Natural killer cell treated with Interleukin-12 subunit alpha and Interleukin-12 subunit beta and Interleukin-15 and Interleukin-18, amount 100 ng/mL, for 72 hours (primary cell): ENCODE measurements around the gene UROS. TPM values are rescaled to one million over a fixed set of nuclear protein-coding genes. Genes with fewer than 3 reads are reported as not detected.

Experiments
- ATAC-seq, 2 donors: fragments of 150-1000 bp; cut with Tn5 transposase in 1 of 2; sonication (Bioruptor Pico), chemical (Tn5 transposase) in 1 of 2; 2 replicates each; pipeline ENCODE4 v1.10.0; 2021
- DNase-seq: peaks from one replicate; pipeline ENCODE4 v3.0.0; 2022; ENCODE audit warnings: low spot score
- H3K27ac Mint-ChIP-seq, 2 donors: 1 replicate in 1 of 2; 2 replicates in 1 of 2; pipeline ENCODE4 v1.8.0; 2022; ENCODE audit warnings: mixed read lengths in 2 of 2, mild to moderate bottlenecking in 1 of 2, moderate library complexity in 1 of 2
- H3K27me3 Mint-ChIP-seq, 2 donors: 1 replicate in 1 of 2; 2 replicates in 1 of 2; pipeline ENCODE4 v1.8.0; 2022; ENCODE audit warnings: mixed read lengths in 2 of 2
- H3K36me3 Mint-ChIP-seq: one replicate; pipeline ENCODE4 v1.8.0; 2022; ENCODE audit warnings: mixed read lengths
- H3K4me1 Mint-ChIP-seq, 2 donors: 1 replicate in 1 of 2; 2 replicates in 1 of 2; pipeline ENCODE4 v1.8.0; 2022; ENCODE audit warnings: low read depth in 2 of 2, mixed read lengths in 2 of 2, mild to moderate bottlenecking in 1 of 2
- H3K4me3 Mint-ChIP-seq: one replicate; pipeline ENCODE4 v1.8.0; 2022; ENCODE audit warnings: mixed read lengths
- H3K9me3 Mint-ChIP-seq: 2 replicates; pipeline ENCODE4 v1.8.0; 2022; ENCODE audit warnings: mixed read lengths
- total RNA-seq, 2 donors: library from RNA; stranded (reverse); gene quantifications; one replicate each; pipeline ENCODE4 v1.2.3, GENCODE V29; 2022

The UROS gene
- total RNA-seq, 2 donors from 2014 or later, result 45.7 to 51.4 TPM

DNA sequence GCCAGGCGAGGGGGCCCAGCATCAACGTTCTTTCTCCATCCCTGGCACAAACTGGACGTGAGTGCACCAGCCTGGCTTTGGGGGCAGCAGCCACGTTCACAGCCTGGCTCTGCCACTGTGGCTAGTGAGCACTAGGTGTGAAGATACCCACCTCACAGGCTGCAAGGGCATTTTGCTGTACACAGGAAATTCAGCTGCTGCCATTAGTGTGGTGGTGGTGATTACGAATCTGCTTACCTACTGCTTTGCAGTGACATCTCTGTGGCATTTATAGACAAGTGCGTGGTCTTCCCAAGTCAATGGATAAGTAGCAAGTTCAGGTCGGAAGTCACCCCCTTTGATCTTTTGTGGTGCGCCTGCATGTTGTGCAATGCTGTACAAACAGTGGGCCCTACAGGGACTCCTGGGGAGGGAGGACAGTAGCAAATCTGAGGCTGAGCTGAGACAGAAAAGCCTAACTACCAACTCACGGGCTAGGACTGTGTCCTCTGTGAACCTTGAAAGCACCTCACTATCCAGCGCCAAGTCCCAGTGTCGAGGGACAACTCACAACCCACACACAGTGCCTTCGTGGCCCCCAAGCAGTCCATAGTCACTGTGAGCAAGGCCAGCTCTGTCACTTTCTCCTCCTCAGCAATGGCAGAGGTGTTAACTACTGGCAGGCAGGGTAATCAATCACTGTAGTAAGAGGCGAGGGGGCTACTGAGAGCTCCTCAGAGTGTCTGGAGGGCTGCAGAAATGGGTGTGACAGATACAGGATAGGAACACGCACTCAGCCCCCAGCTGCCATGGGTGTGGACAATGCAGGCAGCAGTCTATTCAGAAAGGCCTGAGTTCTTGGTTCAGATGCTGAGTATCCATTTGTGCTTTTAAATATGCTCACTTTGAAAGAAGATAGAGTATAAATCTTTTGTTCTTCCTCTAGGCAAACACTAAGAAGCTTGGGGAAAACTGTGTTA is 30.4 kb downstream of the UROS start:
- DNase-seq (no peak), ATAC-seq (peak; percentile 41 to 48)
- Mint-ChIP-seq H3K4me1 (peaks cover 13 to 21% of the 10 kb centered on the region in 2 donors), H3K27me3 (no peaks in the 10 kb centered on the region), H3K27ac (peak overlapping the region in 1 of 2 donors; percentile 76), H3K36me3 (peaks cover 6% of the 10 kb centered on the region), H3K9me3 (no peaks in the 10 kb centered on the region), H3K4me3 (no peak overlapping the region)

DNA sequence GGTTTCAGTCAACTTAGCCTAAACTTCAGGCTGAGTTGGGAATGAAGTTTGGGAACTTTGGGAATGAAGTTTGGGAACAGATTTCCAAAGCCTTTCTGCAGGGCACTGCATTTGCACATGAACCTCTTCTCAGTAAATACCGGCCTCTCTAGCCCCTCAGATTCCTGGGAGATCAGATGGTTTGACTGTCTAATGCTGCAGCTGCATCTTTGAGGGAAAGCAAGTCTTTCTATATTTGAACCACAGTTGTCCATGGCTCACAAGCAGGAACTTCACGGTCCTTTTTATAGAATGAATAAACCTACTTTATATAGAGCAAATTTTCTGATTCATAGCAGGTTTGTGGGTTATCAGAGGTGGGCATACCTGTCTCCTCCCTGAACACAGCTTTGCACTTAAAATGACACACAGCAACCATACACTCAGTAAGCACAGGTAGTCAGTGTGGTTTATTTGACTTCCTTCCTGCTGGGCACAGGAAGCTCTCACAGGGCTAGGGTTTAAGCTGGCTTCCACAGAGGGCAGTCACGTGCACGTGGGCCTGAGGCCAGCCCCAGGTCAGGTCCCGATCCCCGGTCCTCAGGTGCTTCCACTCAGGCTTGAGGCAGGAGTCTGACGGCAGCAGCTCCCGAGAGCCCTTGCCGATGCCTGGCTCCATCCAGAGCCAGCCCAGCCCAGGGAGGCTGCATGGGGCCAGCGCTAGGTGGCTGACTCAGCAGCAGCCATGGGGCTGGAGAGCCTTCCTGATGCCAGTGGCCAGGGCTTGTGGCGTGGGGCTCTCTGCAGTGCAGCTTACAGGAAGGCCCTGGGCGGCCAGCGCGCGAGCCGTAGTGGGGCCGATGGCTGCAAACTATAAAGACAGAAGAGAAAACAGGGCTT is 34.7 kb downstream of the UROS start:
- ATAC-seq (peak; percentile 20 to 46), DNase-seq (no peak)
- H3K4me1 Mint-ChIP-seq, result peaks cover 13 to 22% of the 10 kb centered on the region in 2 donors
- H3K27me3 Mint-ChIP-seq, result no peaks in the 10 kb centered on the region
- no peaks in the 10 kb centered on the region for H3K36me3 Mint-ChIP-seq
- peak overlapping the region in 1 of 2 donors; percentile 43 for H3K27ac Mint-ChIP-seq
- no peak overlapping the region for H3K4me3 Mint-ChIP-seq
- no peaks in the 10 kb centered on the region for H3K9me3 Mint-ChIP-seq

- DNase-seq (no peak), ATAC-seq (no peak)
- H3K9me3 Mint-ChIP-seq, result no peaks in the 10 kb centered on the region
- no peaks in the 10 kb centered on the region for H3K27me3 Mint-ChIP-seq
- no peak overlapping the region for H3K27ac Mint-ChIP-seq
- H3K36me3 Mint-ChIP-seq, result no peaks in the 10 kb centered on the region
- H3K4me1 Mint-ChIP-seq, result peaks cover 5 to 10% of the 10 kb centered on the region in 2 donors
- no peak overlapping the region for H3K4me3 Mint-ChIP-seq
These were observed 37.3 kb downstream of the UROS start for GRCh38 chr10:125785791-125786190.

GRCh38 chr10:125783957-125784356 is 39.1 kb downstream of the UROS start:
- Mint-ChIP-seq H3K27me3 (no peaks in the 10 kb centered on the region), H3K9me3 (no peaks in the 10 kb centered on the region), H3K4me1 (peaks cover 5 to 10% of the 10 kb centered on the region in 2 donors), H3K27ac (no peak overlapping the region), H3K36me3 (no peaks in the 10 kb centered on the region), H3K4me3 (no peak overlapping the region)
- DNase-seq (no peak), ATAC-seq (no peak)

GRCh38 chr10:125783408-125783807 is 39.6 kb downstream of the UROS start:
- Mint-ChIP-seq H3K4me1 (peaks cover 0 to 6% of the 10 kb centered on the region in 2 donors), H3K36me3 (no peaks in the 10 kb centered on the region), H3K27ac (no peak overlapping the region), H3K27me3 (no peaks in the 10 kb centered on the region), H3K4me3 (no peak overlapping the region), H3K9me3 (no peaks in the 10 kb centered on the region)
- no peak for DNase-seq
- ATAC-seq, result no peak

DNA sequence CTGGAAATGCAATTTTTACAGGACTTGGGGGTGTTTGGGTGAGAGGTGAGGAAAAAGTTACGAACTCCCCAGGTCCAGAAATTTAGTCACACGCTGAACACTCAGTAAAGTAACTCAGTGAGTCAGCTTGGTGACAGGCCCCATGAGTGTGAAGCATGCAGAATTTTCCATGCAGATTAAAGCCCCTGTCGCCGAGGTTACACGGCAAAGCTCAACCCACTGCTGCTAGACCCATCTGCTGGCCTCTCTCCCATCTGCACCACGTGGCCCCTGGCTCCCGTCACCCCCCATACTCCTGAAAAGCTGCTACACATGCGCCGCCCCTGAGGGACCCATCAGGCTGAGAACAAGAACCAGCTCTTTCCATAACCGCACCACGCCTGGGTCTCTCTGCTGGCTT is 40.4 kb downstream of the UROS start:
- H3K9me3 Mint-ChIP-seq, result no peaks in the 10 kb centered on the region
- H3K4me1 Mint-ChIP-seq, result peaks cover 0 to 3% of the 10 kb centered on the region in 2 donors
- ATAC-seq, result no peak
- H3K27me3 Mint-ChIP-seq, result peaks cover 0 to 8% of the 10 kb centered on the region in 2 donors
- no peak for DNase-seq
- H3K27ac Mint-ChIP-seq, result no peak overlapping the region
- H3K4me3 Mint-ChIP-seq, result no peak overlapping the region
- no peaks in the 10 kb centered on the region for H3K36me3 Mint-ChIP-seq

GRCh38 chr10:125782054-125782453 is 41.0 kb downstream of the UROS start:
- Mint-ChIP-seq H3K36me3 (no peaks in the 10 kb centered on the region), H3K9me3 (no peaks in the 10 kb centered on the region), H3K4me3 (no peak overlapping the region), H3K27ac (no peak overlapping the region), H3K4me1 (no peaks in the 10 kb centered on the region), H3K27me3 (peaks cover 0 to 8% of the 10 kb centered on the region in 2 donors)
- ATAC-seq (no peak), DNase-seq (no peak)

DNA sequence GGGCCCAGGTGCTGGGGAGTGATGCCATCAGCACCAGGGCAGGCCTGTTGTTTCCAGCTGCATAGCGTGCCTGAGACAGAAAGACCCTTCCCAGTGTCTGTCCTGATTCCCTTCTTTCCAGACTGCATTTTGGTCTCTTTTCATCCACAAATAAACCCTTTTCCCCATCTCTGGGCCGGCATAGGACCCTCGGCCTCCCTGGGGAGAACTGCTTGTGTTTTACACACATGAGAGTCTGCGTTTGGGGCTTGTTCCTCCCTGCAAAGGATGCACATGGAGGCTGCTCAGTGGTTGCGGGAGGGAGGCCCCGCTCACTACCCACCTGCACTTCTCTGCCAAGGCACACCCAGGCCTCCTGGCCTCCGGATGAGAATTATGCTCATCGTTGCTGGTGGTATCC is 41.7 kb downstream of the UROS start:
- Mint-ChIP-seq H3K9me3 (no peaks in the 10 kb centered on the region), H3K4me3 (no peak overlapping the region), H3K27me3 (peaks cover 0 to 8% of the 10 kb centered on the region in 2 donors), H3K4me1 (no peaks in the 10 kb centered on the region), H3K36me3 (no peaks in the 10 kb centered on the region), H3K27ac (no peak overlapping the region)
- no peak for ATAC-seq
- no peak for DNase-seq

DNA sequence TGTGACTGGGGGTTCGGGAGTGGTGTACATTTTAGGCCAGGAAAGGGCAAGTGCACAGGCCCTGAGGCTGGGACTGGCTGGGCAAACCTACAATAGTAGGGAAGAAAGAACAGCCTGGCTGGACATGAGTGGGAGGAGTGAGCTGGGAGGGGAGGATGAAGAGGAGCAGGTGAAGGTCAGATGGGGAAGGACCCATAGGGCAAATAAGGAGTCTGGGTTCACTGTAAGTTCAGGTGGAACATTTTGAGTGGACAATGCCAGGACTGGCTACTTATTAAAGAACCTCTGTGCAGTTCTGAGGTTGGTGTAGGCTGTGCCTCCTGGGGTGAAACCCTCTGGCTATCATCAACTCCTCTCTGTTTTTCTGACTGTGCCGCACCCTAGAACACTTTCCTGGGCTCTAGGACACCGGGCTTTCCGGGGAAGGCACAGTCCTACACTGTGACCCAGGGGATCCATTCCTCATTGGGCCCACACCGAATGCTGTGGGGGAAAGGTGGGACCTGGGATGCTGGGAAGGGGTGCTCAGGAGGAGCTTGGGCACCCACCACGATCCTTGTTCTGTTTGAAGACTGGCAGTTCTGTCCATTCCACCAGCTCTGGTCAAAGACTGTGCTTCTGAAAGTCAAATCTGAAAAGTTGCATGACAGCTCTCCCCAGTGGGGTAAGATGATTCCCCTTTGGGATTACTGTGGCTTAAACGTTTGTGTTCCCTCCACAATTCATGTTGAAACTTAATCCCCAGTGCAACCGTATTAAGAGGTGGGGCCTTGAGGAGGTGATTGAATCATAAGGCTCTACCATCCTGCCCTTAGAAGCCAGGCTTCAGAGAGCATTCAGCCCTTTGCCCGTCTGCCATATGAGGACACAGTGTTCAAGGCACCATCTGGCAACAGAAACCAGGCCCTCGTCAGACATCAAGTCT is 43.4 kb downstream of the UROS start:
- Mint-ChIP-seq H3K27ac (no peak overlapping the region), H3K36me3 (no peaks in the 10 kb centered on the region), H3K9me3 (no peaks in the 10 kb centered on the region), H3K4me1 (no peaks in the 10 kb centered on the region), H3K4me3 (no peak overlapping the region), H3K27me3 (peaks cover under 1 to 8% of the 10 kb centered on the region in 2 donors)
- DNase-seq (no peak), ATAC-seq (peak in 1 of 2 donors; percentile 3)

GRCh38 chr10:125778556-125778955 is 44.5 kb downstream of the UROS start:
- Mint-ChIP-seq H3K27ac (no peak overlapping the region), H3K36me3 (no peaks in the 10 kb centered on the region), H3K27me3 (peaks cover 8 to 11% of the 10 kb centered on the region in 2 donors), H3K4me3 (no peak overlapping the region), H3K9me3 (no peaks in the 10 kb centered on the region), H3K4me1 (no peaks in the 10 kb centered on the region)
- DNase-seq (no peak), ATAC-seq (no peak)

DNA sequence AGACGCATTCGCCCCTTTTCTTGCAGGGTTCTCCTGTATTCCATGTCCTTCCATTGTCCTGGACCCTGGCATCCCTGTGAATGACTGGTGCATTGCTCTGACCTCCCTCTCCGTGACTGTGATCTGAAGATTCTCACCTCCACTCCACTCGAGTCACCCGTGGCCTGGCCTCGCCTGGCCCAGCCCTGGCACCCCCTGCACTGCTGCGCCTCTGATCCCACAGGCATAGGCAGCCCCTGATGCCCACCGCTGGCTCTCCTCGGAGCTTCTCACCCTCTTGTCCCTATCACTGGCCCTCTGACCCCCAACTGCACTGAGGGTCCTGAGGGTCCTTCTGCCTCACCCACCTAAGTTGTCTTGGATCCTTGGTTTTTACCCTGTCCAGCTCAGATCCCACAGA is 45.3 kb downstream of the UROS start:
- no peaks in the 10 kb centered on the region for H3K9me3 Mint-ChIP-seq
- ATAC-seq, result no peak

GRCh38 chr10:125775491-125776106 is 47.5 kb downstream of the UROS start, which contains the start of gene MMP21:
MMP21 (minus strand) TSS chr10:125775821; CDS start chr10:125775821, 0 bp downstream.
- Mint-ChIP-seq H3K27me3 (peaks cover 8 to 11% of the 10 kb centered on the region in 2 donors), H3K27ac (no peak within 1 kb of the TSS)

More for the DNA sequence above, 45.3 kb downstream of the UROS start:
- H3K4me1 Mint-ChIP-seq, result no peaks in the 10 kb centered on the region
- H3K27me3 Mint-ChIP-seq, result peaks cover 8 to 11% of the 10 kb centered on the region in 2 donors
- H3K4me3 Mint-ChIP-seq, result no peak overlapping the region
- H3K36me3 Mint-ChIP-seq, result no peaks in the 10 kb centered on the region
- no peak overlapping the region for H3K27ac Mint-ChIP-seq
- DNase-seq, result no peak

More at GRCh38 chr10:125775491-125776106, 47.5 kb downstream of the UROS start, which contains the start of gene MMP21:
- H3K4me3 Mint-ChIP-seq, result no peak within 1 kb of the TSS
- peak; percentile 4 to 37 for ATAC-seq
- no peaks in the 10 kb centered on the region for H3K4me1 Mint-ChIP-seq
- no peaks in the 10 kb centered on the region for H3K9me3 Mint-ChIP-seq
- no peak for DNase-seq
- H3K36me3 Mint-ChIP-seq, result no peaks in the 10 kb centered on the region
